Measurements from ENCODE around the gene KATNAL1. TPM values are rescaled to one million over a fixed set of nuclear protein-coding genes. Genes with fewer than 3 reads are reported as not detected.

KATNAL1 gene
- total RNA-seq, 1 experiment from 2014 or later: 14.2 TPM

GRCh38 chr13:30329009-30329585 is 21.7 kb upstream of the KATNAL1 start (continued):
- TF ChIP-seq ZNF281 (CRISPR knock-in tag; IDR thresholded peaks at IDR 0.05): no peak
- no peak for TF ChIP-seq TEAD4 (CRISPR knock-in tag; IDR thresholded peaks at IDR 0.05)
- TF ChIP-seq ZBTB43 (CRISPR knock-in tag; IDR thresholded peaks at IDR 0.05): no peak
- TF ChIP-seq ZNF671 (CRISPR knock-in tag; IDR thresholded peaks at IDR 0.05): no peak

GRCh38 chr13:30325668-30326067 is 18.3 kb upstream of the KATNAL1 start:
- no peaks in the 10 kb centered on the region for H3K4me1 Mint-ChIP-seq

More at GRCh38 chr13:30325668-30326067, 18.3 kb upstream of the KATNAL1 start:
- ChIA-PET POLR2A (interaction anchor here (0.6 kb wide), 1 partner anchor 17 kb away, joined by 3 read pairs; no protein-coding TSS in a partner anchor), CTCF (interaction anchor here (0.6 kb wide), 1 partner anchor 9 kb away, joined by 3 read pairs; no protein-coding TSS in a partner anchor)
- ATAC-seq (no peak), DNase-seq (ENCODE audit: low spot score) (no peak)
- no peaks in the 10 kb centered on the region for H3K36me3 Mint-ChIP-seq
- H3K9me3 Mint-ChIP-seq: 0 out of 2 replicates have a peak, but pooled peaks cover 8% of the 10 kb centered on the region
- peaks cover 2% of the 10 kb centered on the region; the same call in 1 of the 2 replicates for H3K27me3 Mint-ChIP-seq (ENCODE audit: low read depth)
- H3K27ac Mint-ChIP-seq: no peak overlapping the region
- H3K4me3 Mint-ChIP-seq: no peak overlapping the region
- no peak for TF ChIP-seq ZNF425 (CRISPR knock-in tag; conservative IDR thresholded peaks at IDR 0.05)
- TF ChIP-seq USF1 (CRISPR knock-in tag; IDR thresholded peaks at IDR 0.05): no peak
- no peak for TF ChIP-seq CREM (CRISPR knock-in tag; IDR thresholded peaks at IDR 0.05)
- no peak for TF ChIP-seq ATF2 (CRISPR knock-in tag; IDR thresholded peaks at IDR 0.05; ENCODE audit: borderline replicate concordance, low read depth)
- TF ChIP-seq ZNF121 (CRISPR knock-in tag; IDR thresholded peaks at IDR 0.05): no peak
- no peak for TF ChIP-seq SMAD4 (CRISPR knock-in tag; IDR thresholded peaks at IDR 0.05)
- TF ChIP-seq ZNF263 (CRISPR knock-in tag; IDR thresholded peaks at IDR 0.05; ENCODE audit: low read depth): no peak
- TF ChIP-seq ZNF232 (CRISPR knock-in tag; IDR thresholded peaks at IDR 0.05): no peak

Data from WTC11 (cell line).